Astrocyte (in vitro differentiated cells and primary cell): ENCODE results near the gene USP32. TPM values are rescaled to one million over a fixed set of nuclear protein-coding genes. Genes with fewer than 3 reads are reported as not detected.

ENCODE experiments used
- DNase-seq: peaks from one replicate; pipeline ENCODE4 v3.0.0-alpha.2; 2010; ENCODE audit warnings: low read depth
- FAIRE-seq: peaks from 2 replicates; lab custom pipeline; 2011; peaks lifted over from hg19 to GRCh38; lab: Jason Lieb, UNC
- H2AFZ ChIP-seq: 2 replicates; pipeline ENCODE4 v1.6.0; 2012; ENCODE audit warnings: low read depth, low read length, inconsistent platforms
- H3K27ac ChIP-seq: 2 replicates; pipeline ENCODE4 v1.5.1; 2011; ENCODE audit warnings: low read depth, low read length, inconsistent platforms
- H3K27me3 ChIP-seq: 2 replicates; pipeline ENCODE4 v1.6.0; 2011; ENCODE audit warnings: low read length, inconsistent platforms; ENCODE audit not compliant: insufficient read depth
- H3K36me3 ChIP-seq: 2 replicates; pipeline ENCODE4 v1.5.1; 2011; ENCODE audit warnings: low read length, inconsistent platforms; ENCODE audit not compliant: insufficient read depth
- H3K4me1 ChIP-seq: 2 replicates; pipeline ENCODE4 v1.5.1; 2011; ENCODE audit warnings: low read length, inconsistent platforms; ENCODE audit not compliant: insufficient read depth
- H3K4me2 ChIP-seq: 2 replicates; pipeline ENCODE4 v1.6.0; 2012; ENCODE audit warnings: low read length, inconsistent platforms
- H3K4me3 ChIP-seq: 2 replicates; pipeline ENCODE4 v1.5.1; 2011; ENCODE audit warnings: low read depth, mild to moderate bottlenecking, low read length, inconsistent platforms; ENCODE audit not compliant: insufficient read depth
- H3K79me2 ChIP-seq: 2 replicates; pipeline ENCODE4 v1.6.0; 2012; ENCODE audit warnings: mild to moderate bottlenecking, low read length, inconsistent platforms; ENCODE audit not compliant: insufficient read depth
- H3K9ac ChIP-seq: 2 replicates; pipeline ENCODE4 v1.6.0; 2012; ENCODE audit warnings: mild to moderate bottlenecking, low read length, inconsistent platforms
- H3K9me3 ChIP-seq: 2 replicates; pipeline ENCODE4 v1.5.1; 2012; ENCODE audit warnings: low read depth, mild to moderate bottlenecking, low read length, inconsistent platforms; ENCODE audit not compliant: insufficient read depth
- H4K20me1 ChIP-seq: 2 replicates; pipeline ENCODE4 v1.6.0; 2012; ENCODE audit warnings: low read length, inconsistent platforms; ENCODE audit not compliant: insufficient read depth
- H3K27ac Mint-ChIP-seq: one replicate; pipeline ENCODE4 v1.8.0; 2021; ENCODE audit warnings: mild to moderate bottlenecking, mixed read lengths; ENCODE audit not compliant: unreplicated experiment
- H3K27me3 Mint-ChIP-seq: one replicate; pipeline ENCODE4 v1.8.0; 2021; ENCODE audit warnings: low read depth, mixed read lengths; ENCODE audit not compliant: unreplicated experiment
- H3K36me3 Mint-ChIP-seq: one replicate; pipeline ENCODE4 v1.8.0; 2021; ENCODE audit warnings: low read depth, mixed read lengths; ENCODE audit not compliant: unreplicated experiment
- H3K4me1 Mint-ChIP-seq: one replicate; pipeline ENCODE4 v1.8.0; 2021; ENCODE audit warnings: low read depth, mixed read lengths; ENCODE audit not compliant: unreplicated experiment
- H3K4me3 Mint-ChIP-seq: one replicate; pipeline ENCODE4 v1.8.0; 2021; ENCODE audit warnings: mild to moderate bottlenecking, moderate library complexity, mixed read lengths; ENCODE audit not compliant: unreplicated experiment
- H3K9me3 Mint-ChIP-seq: one replicate; pipeline ENCODE4 v1.8.0; 2021; ENCODE audit warnings: mild to moderate bottlenecking, mixed read lengths; ENCODE audit not compliant: unreplicated experiment
- CTCF ChIP-seq: IDR thresholded peaks from 2 replicates; pipeline ENCODE4 v1.5.1; 2011; ENCODE audit warnings: low read depth, mild to moderate bottlenecking, inconsistent platforms, low read length, moderate library complexity; ENCODE audit not compliant: insufficient read depth
- EZH2 ChIP-seq: IDR thresholded peaks from 2 replicates; pipeline ENCODE4 v1.6.1; 2012; ENCODE audit warnings: mild to moderate bottlenecking, low read length, inconsistent platforms; ENCODE audit not compliant: insufficient read depth
- total RNA-seq: library from RNA; stranded (reverse); gene quantifications from 2 replicates; pipeline ENCODE4 v1.2.1, GENCODE V29; 2021

USP32 gene
- total RNA-seq, 1 donor from 2014 or later = 40.2 TPM

DNA sequence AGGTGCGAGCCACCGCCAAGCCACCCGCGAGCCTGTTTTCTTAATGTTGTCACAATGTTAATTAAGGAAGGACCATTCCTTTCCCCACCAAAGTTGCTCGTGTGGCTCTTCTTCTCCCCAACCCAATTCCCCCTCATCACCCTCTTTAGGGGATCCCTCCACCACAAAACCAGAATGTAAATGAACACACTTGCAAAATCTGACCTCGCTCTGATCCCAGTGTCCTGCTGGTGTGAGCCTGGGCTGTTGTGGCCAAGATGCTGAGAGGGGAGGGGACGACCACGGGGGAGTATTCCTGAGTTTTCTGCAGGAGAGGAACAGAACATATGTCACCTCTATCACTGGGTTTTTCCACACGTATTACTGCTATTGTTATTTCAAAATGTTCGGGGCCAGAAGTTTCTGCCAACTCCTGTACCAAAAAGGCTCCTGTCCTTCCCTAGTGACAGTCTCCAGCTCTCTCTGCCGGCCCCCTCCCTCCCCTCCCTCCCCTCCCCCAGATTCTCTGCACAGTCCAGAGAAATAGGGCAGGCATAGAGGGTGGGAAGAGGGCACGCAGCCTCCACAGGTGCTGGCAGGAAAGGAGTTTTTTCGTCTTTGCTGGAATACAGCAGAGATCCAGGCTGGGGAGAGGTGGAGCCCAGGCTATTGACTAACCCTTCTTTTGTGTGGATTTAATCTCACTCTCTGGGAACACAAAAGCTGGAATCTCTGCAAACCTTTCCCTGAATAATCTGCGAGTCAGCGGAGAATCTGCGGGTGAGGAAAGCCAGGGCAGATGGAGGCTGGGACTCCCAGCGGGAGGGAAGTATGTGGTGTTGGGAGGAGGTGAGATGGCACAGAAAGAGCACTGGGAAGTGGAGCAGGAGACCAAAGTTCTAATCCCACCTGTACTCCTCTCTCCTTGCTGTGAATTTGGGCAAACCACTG lies 246.7 kb downstream of the USP32 start:
- peaks cover 52% of the 10 kb centered on the region for H3K27me3 Mint-ChIP-seq
- H3K36me3 Mint-ChIP-seq = no peaks in the 10 kb centered on the region
- peaks cover 18% of the 10 kb centered on the region for H3K4me1 Mint-ChIP-seq
- H3K4me2 ChIP-seq = no peak overlapping the region
- H3K9me3 ChIP-seq = no peaks in the 10 kb centered on the region
- H3K27ac Mint-ChIP-seq = no peak overlapping the region
- no peak overlapping the region for H2AFZ ChIP-seq
- TF ChIP-seq EZH2 (no peak), CTCF (no peak)
- H3K9me3 Mint-ChIP-seq = no peaks in the 10 kb centered on the region
- no peaks in the 10 kb centered on the region for H3K36me3 ChIP-seq
- H4K20me1 ChIP-seq = no peaks in the 10 kb centered on the region
- no peak overlapping the region for H3K4me3 Mint-ChIP-seq
- H3K9ac ChIP-seq = no peak overlapping the region
- FAIRE-seq = no peak
- H3K79me2 ChIP-seq = no peaks in the 10 kb centered on the region
- no peak overlapping the region for H3K4me3 ChIP-seq
- peaks cover 60% of the 10 kb centered on the region for H3K27me3 ChIP-seq
- H3K27ac ChIP-seq = no peak overlapping the region
- DNase-seq = no peak
- H3K4me1 ChIP-seq = peaks cover 23% of the 10 kb centered on the region

DNA sequence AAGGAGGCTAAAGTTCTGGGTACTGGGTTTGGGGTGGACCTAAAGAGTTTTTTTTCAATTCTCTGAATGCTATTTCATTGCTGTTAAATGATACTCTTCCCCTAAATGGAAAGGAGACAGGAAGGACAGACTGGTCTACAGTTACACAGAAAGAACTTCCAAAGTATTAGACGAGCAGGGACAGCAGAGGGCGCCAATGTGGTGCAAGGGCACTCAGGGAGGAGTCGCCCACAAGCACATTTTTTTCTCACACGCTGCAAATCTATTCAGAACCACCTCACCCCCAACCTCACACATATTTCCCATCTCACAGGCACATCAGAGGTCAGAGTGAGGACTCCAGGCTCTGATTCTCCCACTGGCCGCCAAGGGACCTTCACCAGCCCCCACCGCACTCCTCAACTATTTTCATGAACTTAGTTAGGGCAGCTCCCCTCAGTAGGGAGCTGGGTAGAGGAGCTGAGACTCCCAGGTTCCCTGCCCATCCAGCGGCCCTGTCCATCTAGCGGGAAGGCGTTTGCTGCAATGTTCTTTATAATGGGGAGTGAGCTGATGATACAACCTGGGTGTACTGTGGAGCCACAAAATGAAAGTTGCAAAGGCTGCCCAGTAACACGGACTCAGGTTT lies 248.9 kb downstream of the USP32 start:
- H4K20me1 ChIP-seq = peaks cover 4% of the 10 kb centered on the region
- Mint-ChIP-seq H3K27me3 (peaks cover 54% of the 10 kb centered on the region), H3K4me1 (peaks cover 18% of the 10 kb centered on the region), H3K4me3 (peak overlapping the region; percentile 74), H3K27ac (peak overlapping the region; percentile 92), H3K36me3 (no peaks in the 10 kb centered on the region), H3K9me3 (peaks cover 3% of the 10 kb centered on the region)
- TF ChIP-seq EZH2 (no peak), CTCF (peak; percentile 82)
- DNase-seq = peak; percentile 70
- no peak overlapping the region for H3K27ac ChIP-seq
- peak overlapping the region; percentile 89 for H3K4me2 ChIP-seq
- H3K36me3 ChIP-seq = no peaks in the 10 kb centered on the region
- peak overlapping the region; percentile 28 for H2AFZ ChIP-seq
- peaks cover 3% of the 10 kb centered on the region for H3K9me3 ChIP-seq
- peak overlapping the region; percentile 63 for H3K9ac ChIP-seq
- H3K4me3 ChIP-seq = peak overlapping the region; percentile 60
- H3K27me3 ChIP-seq = peaks cover 60% of the 10 kb centered on the region
- H3K79me2 ChIP-seq = no peaks in the 10 kb centered on the region
- peak; percentile 97 for FAIRE-seq
- peaks cover 23% of the 10 kb centered on the region for H3K4me1 ChIP-seq
